ENCODE measurements around the gene ANXA6. TPM values are rescaled to one million over a fixed set of nuclear protein-coding genes. Genes with fewer than 3 reads are reported as not detected.

Gene ANXA6
- total and polyA plus RNA-seq, 2 experiments from 2014 or later = 404 to 628 TPM

GRCh38 chr5:151110122-151110681 lies 47.4 kb downstream of the ANXA6 start:
- peaks cover 80% of the 10 kb centered on the region for H3K36me3 ChIP-seq
- H3K27me3 ChIP-seq = no peaks in the 10 kb centered on the region
- no peak for DNase-seq (ENCODE audit: low read depth in 1 of 2, low spot score in 1 of 2)
- no peaks in the 10 kb centered on the region for H3K9me3 ChIP-seq (ENCODE audit: low read depth)
- no peaks in the 10 kb centered on the region for H3K4me1 ChIP-seq (ENCODE audit: low read depth)
- no peak for TF ChIP-seq CTCF (IDR thresholded peaks at IDR 0.05; ENCODE audit: low read depth, low read length)
- H3K27ac ChIP-seq = peak overlapping the region; percentile 53
- H3K4me3 ChIP-seq = no peak overlapping the region

- no peaks in the 10 kb centered on the region for H3K9me3 ChIP-seq (ENCODE audit: low read depth)
- H3K36me3 ChIP-seq = peaks cover 82% of the 10 kb centered on the region
- no peak overlapping the region for H3K4me3 ChIP-seq
- H3K27ac ChIP-seq = peak overlapping the region; percentile 9
- H3K27me3 ChIP-seq = no peaks in the 10 kb centered on the region
- TF ChIP-seq CTCF (IDR thresholded peaks at IDR 0.05; ENCODE audit: low read depth, low read length) = no peak
- no peaks in the 10 kb centered on the region for H3K4me1 ChIP-seq (ENCODE audit: low read depth)
- no peak for DNase-seq (ENCODE audit: low read depth in 1 of 2, low spot score in 1 of 2)
Observed at GRCh38 chr5:151108566-151108965, 49.0 kb downstream of the ANXA6 start.

GRCh38 chr5:151107738-151108520 lies 49.6 kb downstream of the ANXA6 start:
- peak in 1 of 2 donors; percentile 71 for DNase-seq (ENCODE audit: low read depth in 1 of 2, low spot score in 1 of 2)
- H3K36me3 ChIP-seq = peaks cover 83% of the 10 kb centered on the region
- H3K9me3 ChIP-seq (ENCODE audit: low read depth) = no peaks in the 10 kb centered on the region
- peak overlapping the region; percentile 9 for H3K27ac ChIP-seq
- TF ChIP-seq CTCF (IDR thresholded peaks at IDR 0.05; ENCODE audit: low read depth, low read length) = peak; percentile 7
- H3K27me3 ChIP-seq = no peaks in the 10 kb centered on the region
- no peak overlapping the region for H3K4me3 ChIP-seq
- no peaks in the 10 kb centered on the region for H3K4me1 ChIP-seq (ENCODE audit: low read depth)

- Histone ChIP-seq H3K4me1 (ENCODE audit: low read depth) (no peaks in the 10 kb centered on the region), H3K36me3 (peaks cover 80% of the 10 kb centered on the region), H3K9me3 (ENCODE audit: low read depth) (no peaks in the 10 kb centered on the region), H3K4me3 (no peak overlapping the region), H3K27ac (peak overlapping the region; percentile 3), H3K27me3 (no peaks in the 10 kb centered on the region)
- TF ChIP-seq CTCF (IDR thresholded peaks at IDR 0.05; ENCODE audit: low read depth, low read length) = no peak
- DNase-seq (ENCODE audit: low read depth in 1 of 2, low spot score in 1 of 2) = no peak
Observed at GRCh38 chr5:151107084-151107483, 50.5 kb downstream of the ANXA6 start.

- no peaks in the 10 kb centered on the region for H3K9me3 ChIP-seq (ENCODE audit: low read depth)
- H3K36me3 ChIP-seq = peaks cover 78% of the 10 kb centered on the region
- no peaks in the 10 kb centered on the region for H3K27me3 ChIP-seq
- no peak overlapping the region for H3K4me3 ChIP-seq
- DNase-seq (ENCODE audit: low read depth in 1 of 2, low spot score in 1 of 2) = no peak
- H3K4me1 ChIP-seq (ENCODE audit: low read depth) = peaks cover 4% of the 10 kb centered on the region
- no peak for TF ChIP-seq CTCF (IDR thresholded peaks at IDR 0.05; ENCODE audit: low read depth, low read length)
- H3K27ac ChIP-seq = no peak overlapping the region
Observed at GRCh38 chr5:151106509-151106908, 51.1 kb downstream of the ANXA6 start.

Data from cardiac muscle cell (in vitro differentiated cells and primary cell).